Measurements from ENCODE around the gene RBMS2. TPM values are rescaled to one million over a fixed set of nuclear protein-coding genes. Genes with fewer than 3 reads are reported as not detected.

Gene RBMS2, protein sequence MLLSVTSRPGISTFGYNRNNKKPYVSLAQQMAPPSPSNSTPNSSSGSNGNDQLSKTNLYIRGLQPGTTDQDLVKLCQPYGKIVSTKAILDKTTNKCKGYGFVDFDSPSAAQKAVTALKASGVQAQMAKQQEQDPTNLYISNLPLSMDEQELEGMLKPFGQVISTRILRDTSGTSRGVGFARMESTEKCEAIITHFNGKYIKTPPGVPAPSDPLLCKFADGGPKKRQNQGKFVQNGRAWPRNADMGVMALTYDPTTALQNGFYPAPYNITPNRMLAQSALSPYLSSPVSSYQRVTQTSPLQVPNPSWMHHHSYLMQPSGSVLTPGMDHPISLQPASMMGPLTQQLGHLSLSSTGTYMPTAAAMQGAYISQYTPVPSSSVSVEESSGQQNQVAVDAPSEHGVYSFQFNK
- 7.1 to 12.7 TPM (median 9.1 TPM) in 5 replicates for total RNA-seq (2022; extraction: Qiagen RNA extraction)

DNA sequence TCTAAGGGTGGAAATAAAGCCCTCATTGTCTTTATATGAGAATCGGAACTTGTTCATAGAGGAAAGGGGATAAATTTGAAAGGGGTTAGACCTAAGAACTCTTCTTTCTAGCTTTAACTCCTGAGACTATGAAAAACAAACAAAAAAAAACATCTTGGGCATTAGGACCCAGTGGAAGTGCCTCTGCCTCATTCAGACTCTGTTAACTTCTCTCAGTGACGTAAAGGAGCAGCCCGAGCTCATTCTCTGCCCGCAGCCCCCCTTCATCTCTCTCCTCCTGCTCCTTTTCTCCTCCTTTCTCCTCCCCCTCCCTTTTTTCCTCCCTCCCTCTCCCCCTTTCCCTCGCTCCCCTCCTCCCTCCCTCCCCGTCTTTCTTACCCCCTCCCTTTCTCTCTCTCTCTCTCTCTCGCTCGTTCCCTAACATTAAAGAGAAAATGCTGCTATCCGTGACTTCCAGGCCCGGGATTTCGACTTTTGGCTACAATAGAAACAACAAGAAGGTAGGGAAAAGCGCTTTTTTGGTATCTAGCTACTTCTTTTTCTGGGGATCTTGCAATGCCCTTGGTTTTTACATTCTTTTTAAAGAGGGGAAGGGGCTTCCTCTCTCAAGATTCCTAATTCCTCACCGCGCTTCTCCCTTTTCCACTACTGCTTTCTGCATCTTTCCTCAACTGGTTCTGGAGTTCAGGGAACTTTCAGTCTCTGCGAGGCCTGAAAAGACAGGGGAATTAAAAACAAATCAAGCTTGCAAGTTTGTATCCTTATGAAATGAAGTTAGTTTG, at the start of gene RBMS2:
Gene RBMS2 (plus strand): TSS at position 231 of the 782 bp plus-strand sequence. CDS start 204 bp downstream, at position 435.

DNA sequence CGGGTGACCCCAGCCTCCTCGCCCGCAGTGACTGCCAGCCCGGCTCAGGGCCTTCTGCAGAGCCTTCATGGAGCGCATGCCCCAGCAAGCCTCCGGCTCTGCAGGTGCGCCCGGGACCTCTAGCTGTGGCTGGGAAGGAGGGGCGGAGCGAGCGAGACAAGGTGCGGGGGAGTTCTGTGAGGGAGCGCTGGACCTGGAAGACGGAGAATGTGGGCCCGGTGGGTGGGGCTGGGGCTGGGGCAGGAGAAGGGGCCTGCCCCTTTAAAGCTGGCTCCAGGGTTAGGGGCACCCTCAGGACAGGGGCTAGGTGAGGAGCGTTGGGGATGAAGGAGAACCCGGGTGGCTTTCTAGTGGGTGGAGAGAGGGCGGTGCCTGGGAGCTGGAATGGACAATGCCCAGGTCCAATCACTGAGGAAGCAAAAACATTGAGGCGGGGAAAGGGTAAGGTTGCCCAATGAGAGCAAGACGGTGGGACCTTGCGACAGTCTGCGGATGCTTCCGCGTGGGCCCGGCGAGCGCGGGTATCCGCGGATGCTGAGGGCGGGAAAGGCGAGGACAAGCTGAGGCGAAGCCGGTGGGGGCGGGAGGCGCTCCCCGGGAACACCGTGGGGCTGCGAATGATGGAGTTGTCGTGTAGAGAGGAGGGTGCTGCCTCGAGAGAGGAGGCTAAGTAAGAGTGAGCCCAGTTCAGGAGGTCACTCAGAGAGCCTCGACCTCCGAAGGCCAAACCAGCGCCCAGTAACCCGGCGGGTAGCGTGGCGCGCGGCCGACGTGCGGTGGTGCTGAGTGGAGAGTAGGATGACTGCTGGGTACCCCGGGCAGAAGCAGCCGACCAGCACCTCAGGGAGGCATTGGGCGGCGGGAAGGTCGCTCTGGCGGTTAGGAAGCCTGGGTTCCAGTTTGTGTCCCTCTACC, 33.3 kb upstream of the RBMS2 start, which contains the start of gene GLS2:
Gene GLS2 (minus strand): TSS at position 121 of the 915 bp plus-strand sequence. CDS start 43 bp downstream, at position 78.

DNA sequence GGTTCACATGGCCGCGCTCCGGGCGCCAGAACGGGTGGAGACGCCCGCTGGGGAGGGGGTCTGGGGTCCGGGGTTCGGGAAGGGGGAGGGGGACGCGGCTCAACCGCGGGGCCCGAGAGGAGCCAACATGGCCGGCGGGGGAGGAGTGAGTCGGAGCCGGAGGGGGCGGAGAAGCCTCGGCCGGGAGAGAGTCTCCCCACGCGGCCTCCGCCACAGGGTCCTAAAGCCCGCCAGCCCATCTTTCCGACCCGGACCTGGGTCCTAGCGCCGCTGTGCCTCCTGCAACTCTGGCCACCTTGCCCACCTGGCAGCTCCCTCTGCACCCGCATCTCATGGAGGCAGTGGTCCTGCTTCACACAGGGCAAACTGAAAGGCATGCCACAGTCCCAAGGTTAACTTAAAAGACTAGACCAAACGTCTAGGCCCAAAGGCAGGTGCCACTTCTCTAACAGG, 108.6 kb downstream of the RBMS2 start, which contains the start of gene BAZ2A:
Gene BAZ2A (minus strand): TSS at position 147 of the 453 bp plus-strand sequence. CDS start 12,796 bp downstream, outside the sequence.

Other genes starting within 250 kb of the RBMS2 start
- 144 to 175 TPM (median 152 TPM) in 5 replicates for gene CS, start 221.5 kb upstream of the RBMS2 start, total RNA-seq (2022; extraction: Qiagen RNA extraction)
- gene CNPY2, start 205.8 kb upstream of the RBMS2 start, total RNA-seq (2022; extraction: Qiagen RNA extraction): 108 to 151 TPM (median 138 TPM) in 5 replicates
- 10.3 to 14.2 TPM (median 13.9 TPM) in 5 replicates for gene PAN2, start 187.8 kb upstream of the RBMS2 start, total RNA-seq (2022; extraction: Qiagen RNA extraction)
- 0.31 to 0.52 TPM (median 0.38 TPM) in 5 replicates for gene IL23A, start 182.9 kb upstream of the RBMS2 start, total RNA-seq (2022; extraction: Qiagen RNA extraction)
- 10.7 to 13.2 TPM (median 11.1 TPM) in 5 replicates for gene STAT2, start 161.7 kb upstream of the RBMS2 start, total RNA-seq (2022; extraction: Qiagen RNA extraction)
- gene APOF, start 159.0 kb upstream of the RBMS2 start, total RNA-seq (2022; extraction: Qiagen RNA extraction): not detected in 5 replicates
- gene TIMELESS, start 72.4 kb upstream of the RBMS2 start, total RNA-seq (2022; extraction: Qiagen RNA extraction): 31.5 to 36.5 TPM (median 34.9 TPM) in 5 replicates
- gene MIP, start 67.2 kb upstream of the RBMS2 start, total RNA-seq (2022; extraction: Qiagen RNA extraction): 0.07 to 0.09 TPM in 2 of 5 replicates, not detected in the others
- 1.8 to 1.9 TPM (median 1.9 TPM) in 5 replicates for gene SPRYD4, start 53.2 kb upstream of the RBMS2 start, total RNA-seq (2022; extraction: Qiagen RNA extraction)
- 0.15 to 0.62 TPM (median 0.20 TPM) in 5 replicates for gene GLS2, start 33.7 kb upstream of the RBMS2 start, total RNA-seq (2022; extraction: Qiagen RNA extraction)
- gene BAZ2A, start 108.5 kb downstream of the RBMS2 start, total RNA-seq (2022; extraction: Qiagen RNA extraction): 28.9 to 40.4 TPM (median 35.6 TPM) in 5 replicates
- 838 to 914 TPM (median 893 TPM) in 5 replicates for gene ATP5F1B, start 124.2 kb downstream of the RBMS2 start, total RNA-seq (2022; extraction: Qiagen RNA extraction)
- gene PTGES3, start 166.5 kb downstream of the RBMS2 start, total RNA-seq (2022; extraction: Qiagen RNA extraction): 340 to 396 TPM (median 363 TPM) in 5 replicates
- 1,458 to 1,777 TPM (median 1,493 TPM) in 5 replicates for gene NACA, start 203.5 kb downstream of the RBMS2 start, total RNA-seq (2022; extraction: Qiagen RNA extraction)
- 22.5 to 29.6 TPM (median 23.8 TPM) in 5 replicates for gene PRIM1, start 230.5 kb downstream of the RBMS2 start, total RNA-seq (2022; extraction: Qiagen RNA extraction)
- 0.93 to 1.6 TPM (median 1.3 TPM) in 5 replicates for gene HSD17B6, start 241.5 kb downstream of the RBMS2 start, total RNA-seq (2022; extraction: Qiagen RNA extraction)